Liver (tissue), 9 donors: ENCODE results near the gene FAM222A. TPM values are rescaled to one million over a fixed set of nuclear protein-coding genes. Genes with fewer than 3 reads are reported as not detected.

Experiments
- DNase-seq: peaks from one replicate; pipeline ENCODE4 v3.0.0-alpha.2; 2017; ENCODE audit warnings: low spot score
- H3K27ac ChIP-seq, 2 donors: one replicate each; pipeline ENCODE4 v1.7.0; 2013; ENCODE audit warnings: inconsistent platforms in 2 of 2, low read length in 2 of 2, control low read depth in 1 of 2, low read depth in 1 of 2, mild to moderate bottlenecking in 1 of 2
- H3K27me3 ChIP-seq, 4 donors: one replicate each; pipeline versions ENCODE4 v1.6.1 to v1.7.0; 2013; ENCODE audit warnings: low read length in 3 of 4, inconsistent platforms in 1 of 4, mild to moderate bottlenecking in 1 of 4, moderate library complexity in 1 of 4; ENCODE audit not compliant: control insufficient read depth in 4 of 4, insufficient read depth in 4 of 4
- H3K36me3 ChIP-seq, 4 donors: one replicate each; pipeline versions ENCODE4 v1.6.1 to v1.7.0; 2013; ENCODE audit warnings: low read length in 3 of 4, mild to moderate bottlenecking in 3 of 4, low read depth in 1 of 4, moderate library complexity in 1 of 4; ENCODE audit not compliant: control insufficient read depth in 4 of 4, insufficient read depth in 3 of 4
- H3K4me1 ChIP-seq, 4 donors: one replicate each; pipeline versions ENCODE4 v1.6.1 to v1.7.0; 2013; ENCODE audit warnings: low read length in 3 of 4, mild to moderate bottlenecking in 3 of 4, moderate library complexity in 1 of 4; ENCODE audit not compliant: control insufficient read depth in 4 of 4, insufficient read depth in 4 of 4
- H3K4me3 ChIP-seq, 3 donors: one replicate each; pipeline versions ENCODE4 v1.6.1 to v1.7.0; 2013; ENCODE audit warnings: low read length in 3 of 3, control low read depth in 1 of 3, low read depth in 1 of 3, mild to moderate bottlenecking in 1 of 3
- H3K9ac ChIP-seq, 2 donors: one replicate each; pipeline ENCODE4 v1.7.0; 2013; ENCODE audit warnings: low read length in 2 of 2, mild to moderate bottlenecking in 2 of 2, moderate library complexity in 2 of 2, control low read depth in 1 of 2, low read depth in 1 of 2
- H3K9me3 ChIP-seq, 4 donors: one replicate each; pipeline versions ENCODE4 v1.6.1 to v1.7.0; 2013; ENCODE audit warnings: low read length in 3 of 4; ENCODE audit not compliant: control insufficient read depth in 4 of 4
- ATF3 ChIP-seq: IDR thresholded peaks from 2 replicates; pipeline ENCODE4 v1.6.1; 2016; ENCODE audit warnings: antibody characterized with exemption
- CTCF ChIP-seq: fragments of 150-350 bp; IDR thresholded peaks from 2 replicates; pipeline ENCODE4 v1.5.1; 2017; ENCODE audit warnings: improper control_type of control experiment, low read depth, low read length; ENCODE audit not compliant: missing input control
- EGR1 ChIP-seq, 2 donors: IDR thresholded peaks; 2 replicates each; pipeline ENCODE4 v1.6.1; 2016 to 2018; ENCODE audit warnings: antibody characterized with exemption in 2 of 2, low read depth in 2 of 2
- FOXA1 ChIP-seq: IDR thresholded peaks from 2 replicates; pipeline ENCODE4 v1.6.1; 2016; ENCODE audit warnings: antibody characterized with exemption
- FOXA2 ChIP-seq: IDR thresholded peaks from 2 replicates; pipeline ENCODE4 v1.6.1; 2016; ENCODE audit warnings: antibody characterized with exemption
- GABPA ChIP-seq, 2 donors: IDR thresholded peaks in 1 of 2; conservative IDR thresholded peaks in 1 of 2; 2 replicates each; pipeline ENCODE4 v1.6.1; 2016; ENCODE audit warnings: antibody characterized with exemption in 2 of 2, mild to moderate bottlenecking in 1 of 2, moderate library complexity in 1 of 2
- HNF4A ChIP-seq, 2 donors: conservative IDR thresholded peaks; 2 replicates each; pipeline ENCODE4 v1.6.1; 2016; ENCODE audit warnings: antibody characterized with exemption in 2 of 2, mild to moderate bottlenecking in 2 of 2
- HNF4G ChIP-seq: IDR thresholded peaks from 2 replicates; pipeline ENCODE4 v1.6.1; 2016; ENCODE audit warnings: antibody characterized with exemption
- JUND ChIP-seq, 2 donors: IDR thresholded peaks; 2 replicates each; pipeline ENCODE4 v1.6.1; 2016; ENCODE audit warnings: antibody characterized with exemption in 2 of 2
- NR2F2 ChIP-seq: IDR thresholded peaks from 2 replicates; pipeline ENCODE4 v1.6.1; 2016; ENCODE audit warnings: antibody characterized with exemption
- RAD21 ChIP-seq, 2 donors: IDR thresholded peaks; 2 replicates each; pipeline ENCODE4 v1.6.1; 2016; ENCODE audit warnings: antibody characterized with exemption in 2 of 2, mild to moderate bottlenecking in 2 of 2
- REST ChIP-seq: IDR thresholded peaks from 2 replicates; pipeline ENCODE4 v1.6.1; 2016; ENCODE audit warnings: antibody characterized with exemption, mild to moderate bottlenecking
- RXRA ChIP-seq, 2 donors: IDR thresholded peaks; 2 replicates each; pipeline ENCODE4 v1.6.1; 2017 to 2018; ENCODE audit warnings: antibody characterized with exemption in 2 of 2, mild to moderate bottlenecking in 1 of 2
- SP1 ChIP-seq: IDR thresholded peaks from 2 replicates; pipeline ENCODE4 v1.6.1; 2018; ENCODE audit warnings: antibody characterized with exemption, mild to moderate bottlenecking
- TAF1 ChIP-seq: conservative IDR thresholded peaks from 2 replicates; pipeline ENCODE4 v1.6.1; 2016; ENCODE audit warnings: antibody characterized with exemption, mild to moderate bottlenecking
- YY1 ChIP-seq: IDR thresholded peaks from 2 replicates; pipeline ENCODE4 v1.6.1; 2016; ENCODE audit warnings: antibody characterized with exemption, mild to moderate bottlenecking
- ZBTB33 ChIP-seq: IDR thresholded peaks from 2 replicates; pipeline ENCODE4 v1.6.1; 2016; ENCODE audit warnings: antibody characterized with exemption
- WGBS: extraction: QIAGEN DNeasy Blood & Tissue Kit; methylation state at CpG from one replicate; pipeline ENCODE4 v1.1.7; 2013; 5-methylcytosine and 5-hydroxymethylcytosine counted together
- polyA plus RNA-seq, 2 donors: library from polyadenylated mRNA; stranded (reverse) in 1 of 2; unstranded in 1 of 2; fragments of 200-250 nt in 1 of 2; fragments of >200 nt in 1 of 2; fragmentation: Nextera tagmentation in 1 of 2; extraction: Ambion mirVana in 1 of 2; gene quantifications; one replicate each; pipeline versions ENCODE4 v1.2.1 to v1.2.3, GENCODE V29; 2013 to 2015
- total RNA-seq, 2 donors: library from RNA; depleted of rRNA; stranded (reverse); fragments of >200 nt; gene quantifications; one replicate each; pipeline ENCODE4 v1.2.3, GENCODE V29; 2014
- donor health status: healthy.
- donor health status: healthy.
- donor health status: healthy.
- donor health status: healthy.
- donor health status: healthy.

Gene FAM222A
- total and polyA plus RNA-seq, 4 donors: 0.97 to 2.2 (median 1.9) TPM

GRCh38 chr12:109808876-109809646, 95.4 kb downstream of the FAM222A start (continued):
- TF ChIP-seq REST (no peak), GABPA (IDR thresholded peaks at IDR 0.05 in 1 of 2, conservative IDR thresholded peaks at IDR 0.05 in 1 of 2) (no peak), NR2F2 (no peak), SP1 (no peak), EGR1 (IDR thresholded peaks at IDR 0.05; ENCODE audit: low read depth in 2 of 2) (no peak), RXRA (IDR thresholded peaks at IDR 0.05) (no peak), TAF1 (no peak), RAD21 (IDR thresholded peaks at IDR 0.05) (no peak), YY1 (no peak), HNF4A (conservative IDR thresholded peaks at IDR 0.05) (no peak), JUND (IDR thresholded peaks at IDR 0.05) (no peak)

GRCh38 chr12:109810954-109811623, 97.5 kb downstream of the FAM222A start:
- no peaks in the 10 kb centered on the region for H3K27me3 ChIP-seq
- no peak for TF ChIP-seq SP1
- TF ChIP-seq HNF4A (conservative IDR thresholded peaks at IDR 0.05): no peak
- H3K9me3 ChIP-seq: no peaks in the 10 kb centered on the region
- no peak overlapping the region for H3K9ac ChIP-seq
- no peak overlapping the region for H3K4me3 ChIP-seq
- H3K4me1 ChIP-seq: no peaks in the 10 kb centered on the region
- peaks cover 0 to 30% (median 12%) of the 10 kb centered on the region in 4 donors for H3K36me3 ChIP-seq
- H3K27ac ChIP-seq: no peak overlapping the region
- 92% methylated on average over 10 of the region's 10 CpGs for WGBS
- no peak for DNase-seq

- Histone ChIP-seq H3K9me3 (no peaks in the 10 kb centered on the region), H3K27me3 (no peaks in the 10 kb centered on the region), H3K4me3 (no peak overlapping the region), H3K27ac (no peak overlapping the region), H3K4me1 (no peaks in the 10 kb centered on the region), H3K36me3 (peaks cover 0 to 30% (median 12%) of the 10 kb centered on the region in 4 donors), H3K9ac (no peak overlapping the region)
- WGBS: 69% methylated on average over 5 of the region's 5 CpGs
- DNase-seq: no peak
- TF ChIP-seq NR2F2: no peak
- peak in 1 of 2 donors; percentile 41 for TF ChIP-seq RAD21 (IDR thresholded peaks at IDR 0.05)
- no peak for TF ChIP-seq HNF4G
- no peak for TF ChIP-seq FOXA2
- TF ChIP-seq SP1: no peak
- TF ChIP-seq TAF1: no peak
- TF ChIP-seq EGR1 (IDR thresholded peaks at IDR 0.05; ENCODE audit: low read depth in 2 of 2): no peak
- TF ChIP-seq JUND (IDR thresholded peaks at IDR 0.05): no peak
- TF ChIP-seq YY1: no peak
- no peak for TF ChIP-seq ZBTB33
- TF ChIP-seq RXRA (IDR thresholded peaks at IDR 0.05): no peak
- no peak for TF ChIP-seq GABPA (IDR thresholded peaks at IDR 0.05 in 1 of 2, conservative IDR thresholded peaks at IDR 0.05 in 1 of 2)
- no peak for TF ChIP-seq ATF3
- no peak for TF ChIP-seq REST
- TF ChIP-seq CTCF: peak; percentile 12
- no peak for TF ChIP-seq FOXA1
Measured at GRCh38 chr12:109811624-109811995, 98.0 kb downstream of the FAM222A start.
